A549 (cell line): Measurements from ENCODE around the gene SBNO1.

Experiments
- KDM1A ChIP-seq: fragments of 200-600 bp; sonication (generic); IDR thresholded peaks from 2 replicates; pipeline ENCODE4 v1.6.1; 2016; ENCODE audit warnings: low read depth, mild to moderate bottlenecking
- POLR2A ChIP-seq: IDR thresholded peaks from 2 replicates; pipeline ENCODE4 v1.6.1; 2012; ENCODE audit warnings: mild to moderate bottlenecking, low read length
- RAD21 ChIP-seq, 2 experiments: fragments of >200 bp in 1 of 2; sonication (Bioruptor Twin) in 1 of 2; formaldehyde crosslinking in 1 of 2; IDR thresholded peaks in 1 of 2; conservative IDR thresholded peaks in 1 of 2; 2 replicates in 1 of 2; 3 replicates in 1 of 2; pipeline ENCODE4 v1.6.1; 2012 to 2018; ENCODE audit warnings: inconsistent platforms in 1 of 2
- TF ChIP-seq, protein P1 (sequence below): fragments of >200 bp; sonication (Bioruptor Twin); formaldehyde crosslinking; IDR thresholded peaks from 3 replicates; pipeline ENCODE4 v1.5.1; 2016

GRCh38 chr12:123329799-123330198 is 34.8 kb downstream of the SBNO1 start:
- TF ChIP-seq, protein P1, sequence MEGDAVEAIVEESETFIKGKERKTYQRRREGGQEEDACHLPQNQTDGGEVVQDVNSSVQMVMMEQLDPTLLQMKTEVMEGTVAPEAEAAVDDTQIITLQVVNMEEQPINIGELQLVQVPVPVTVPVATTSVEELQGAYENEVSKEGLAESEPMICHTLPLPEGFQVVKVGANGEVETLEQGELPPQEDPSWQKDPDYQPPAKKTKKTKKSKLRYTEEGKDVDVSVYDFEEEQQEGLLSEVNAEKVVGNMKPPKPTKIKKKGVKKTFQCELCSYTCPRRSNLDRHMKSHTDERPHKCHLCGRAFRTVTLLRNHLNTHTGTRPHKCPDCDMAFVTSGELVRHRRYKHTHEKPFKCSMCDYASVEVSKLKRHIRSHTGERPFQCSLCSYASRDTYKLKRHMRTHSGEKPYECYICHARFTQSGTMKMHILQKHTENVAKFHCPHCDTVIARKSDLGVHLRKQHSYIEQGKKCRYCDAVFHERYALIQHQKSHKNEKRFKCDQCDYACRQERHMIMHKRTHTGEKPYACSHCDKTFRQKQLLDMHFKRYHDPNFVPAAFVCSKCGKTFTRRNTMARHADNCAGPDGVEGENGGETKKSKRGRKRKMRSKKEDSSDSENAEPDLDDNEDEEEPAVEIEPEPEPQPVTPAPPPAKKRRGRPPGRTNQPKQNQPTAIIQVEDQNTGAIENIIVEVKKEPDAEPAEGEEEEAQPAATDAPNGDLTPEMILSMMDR: no peak
- TF ChIP-seq RAD21 (conservative IDR thresholded peaks at IDR 0.05 in 1 of 2, IDR thresholded peaks at IDR 0.05 in 1 of 2) (no peak), KDM1A (no peak), POLR2A (no peak)
